GM12891 (cell line): ENCODE results near the gene SLC6A13.

Experiments used
- POLR2A ChIP-seq: IDR thresholded peaks from 2 replicates; pipeline ENCODE4 v1.6.1; 2011; ENCODE audit warnings: low read depth, low read length, control low read depth
- POLR2AphosphoS5 ChIP-seq: IDR thresholded peaks from 2 replicates; pipeline ENCODE4 v1.6.1; 2011; ENCODE audit warnings: low read depth, low read length, control low read depth

GRCh38 chr12:180445-180844 is 82.2 kb downstream of the SLC6A13 start:
- TF ChIP-seq POLR2AphosphoS5 (no peak), POLR2A (no peak)
